ENCODE measurements around the gene CORO7.

Gene CORO7

DNA sequence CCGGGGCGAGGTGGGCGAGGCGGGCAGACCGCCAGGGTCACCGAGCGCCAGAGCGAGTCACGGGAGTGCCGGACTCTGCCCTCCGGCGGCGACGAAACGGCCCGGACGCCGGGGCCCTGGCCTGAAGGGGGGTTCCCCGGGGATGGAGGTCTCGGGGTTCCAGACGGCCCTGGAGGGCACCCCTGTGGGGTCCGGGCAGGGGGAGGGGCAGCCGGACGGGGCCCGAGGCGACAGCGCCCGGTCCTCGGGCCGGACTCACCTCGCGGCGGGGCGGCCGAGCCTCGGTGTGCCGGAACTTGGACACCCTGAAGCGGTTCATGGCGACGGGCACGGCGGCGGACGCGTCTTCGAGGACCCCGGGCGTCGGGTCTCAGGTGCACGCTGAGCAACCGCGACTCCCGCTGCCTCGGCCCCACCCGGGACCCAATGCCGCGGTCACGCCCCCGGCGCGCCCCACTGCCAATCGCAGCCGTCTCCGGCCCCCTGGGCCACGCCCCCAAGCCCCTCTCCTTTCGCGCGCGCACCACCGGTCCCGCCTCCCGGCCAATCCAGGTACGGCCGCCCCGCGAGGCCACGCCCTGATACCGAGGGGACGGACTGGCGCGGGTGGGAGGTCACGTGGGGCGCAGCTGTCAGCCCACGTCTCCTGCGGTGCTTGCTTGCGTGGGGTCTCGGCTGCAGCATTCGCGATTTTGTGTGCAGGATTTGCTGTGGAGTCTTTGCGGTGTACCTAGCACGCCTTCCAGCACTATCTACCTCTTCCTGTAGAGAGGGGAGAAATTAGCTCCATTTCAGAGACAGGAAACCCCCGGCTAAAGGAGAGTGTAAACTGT lies at the start of gene CORO7:
Gene CORO7, minus strand, starts transcription at position 397 of the 833 bp plus-strand sequence. Its CDS starts 78 bp downstream, at position 319.
- peak; percentile 94 for DNase-seq (ENCODE audit: low read depth)
- TF ChIP-seq, protein P1, sequence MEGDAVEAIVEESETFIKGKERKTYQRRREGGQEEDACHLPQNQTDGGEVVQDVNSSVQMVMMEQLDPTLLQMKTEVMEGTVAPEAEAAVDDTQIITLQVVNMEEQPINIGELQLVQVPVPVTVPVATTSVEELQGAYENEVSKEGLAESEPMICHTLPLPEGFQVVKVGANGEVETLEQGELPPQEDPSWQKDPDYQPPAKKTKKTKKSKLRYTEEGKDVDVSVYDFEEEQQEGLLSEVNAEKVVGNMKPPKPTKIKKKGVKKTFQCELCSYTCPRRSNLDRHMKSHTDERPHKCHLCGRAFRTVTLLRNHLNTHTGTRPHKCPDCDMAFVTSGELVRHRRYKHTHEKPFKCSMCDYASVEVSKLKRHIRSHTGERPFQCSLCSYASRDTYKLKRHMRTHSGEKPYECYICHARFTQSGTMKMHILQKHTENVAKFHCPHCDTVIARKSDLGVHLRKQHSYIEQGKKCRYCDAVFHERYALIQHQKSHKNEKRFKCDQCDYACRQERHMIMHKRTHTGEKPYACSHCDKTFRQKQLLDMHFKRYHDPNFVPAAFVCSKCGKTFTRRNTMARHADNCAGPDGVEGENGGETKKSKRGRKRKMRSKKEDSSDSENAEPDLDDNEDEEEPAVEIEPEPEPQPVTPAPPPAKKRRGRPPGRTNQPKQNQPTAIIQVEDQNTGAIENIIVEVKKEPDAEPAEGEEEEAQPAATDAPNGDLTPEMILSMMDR (IDR thresholded peaks at IDR 0.05; ENCODE audit: low read depth, low read length), result no peak
- TF ChIP-seq MYC (IDR thresholded peaks at IDR 0.05; ENCODE audit: low read depth, low read length) (no peak; the same call in none of the 2 replicates), POLR2A (IDR thresholded peaks at IDR 0.05; ENCODE audit: extremely low read depth, insufficient read length) (peak; percentile 69)
- TF ChIP-seq, protein P2, sequence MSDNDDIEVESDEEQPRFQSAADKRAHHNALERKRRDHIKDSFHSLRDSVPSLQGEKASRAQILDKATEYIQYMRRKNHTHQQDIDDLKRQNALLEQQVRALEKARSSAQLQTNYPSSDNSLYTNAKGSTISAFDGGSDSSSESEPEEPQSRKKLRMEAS (IDR thresholded peaks at IDR 0.05; ENCODE audit: low read depth, low read length), result peak; percentile 96
- peak within 1 kb of the TSS; percentile 86 for H3K4me3 ChIP-seq (ENCODE audit: low read depth, low read length)

DNA sequence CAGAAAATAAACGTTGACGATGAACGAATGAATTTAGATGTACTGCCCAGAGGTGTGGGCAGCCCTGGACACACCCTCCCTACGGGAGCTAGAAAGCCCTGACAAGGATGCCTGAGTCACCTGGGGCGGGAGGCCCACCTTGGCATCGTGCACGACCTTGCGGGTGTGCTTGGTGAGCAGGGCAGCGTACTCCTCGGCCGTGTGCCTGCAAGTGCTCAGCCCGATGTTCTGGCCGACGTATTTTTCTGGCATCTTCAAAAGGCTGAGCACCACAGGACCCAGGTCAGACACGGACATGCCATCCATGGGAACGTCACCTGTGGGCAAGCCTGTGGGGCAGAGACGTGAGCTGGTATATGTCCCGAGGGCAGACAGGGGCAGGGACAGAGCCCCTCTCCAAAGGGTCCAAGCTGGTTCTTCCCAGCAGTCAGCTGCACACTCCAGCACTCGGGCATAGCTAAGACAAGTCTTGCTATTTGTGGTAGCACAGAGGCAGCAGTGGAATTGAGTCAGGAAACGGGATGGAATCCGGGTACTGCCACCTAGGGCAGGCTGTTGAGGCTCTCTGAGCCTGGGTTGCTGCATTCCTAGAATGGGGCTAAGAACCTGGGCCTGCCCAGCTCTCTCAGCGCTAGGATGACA lies 47.2 kb upstream of the CORO7 start:
- DNase-seq (ENCODE audit: low read depth), result no peak
- TF ChIP-seq, protein P2 (IDR thresholded peaks at IDR 0.05; ENCODE audit: low read depth, low read length), result no peak
- TF ChIP-seq MYC (IDR thresholded peaks at IDR 0.05; ENCODE audit: low read depth, low read length) (no peak), POLR2A (IDR thresholded peaks at IDR 0.05; ENCODE audit: extremely low read depth, insufficient read length) (no peak)
- TF ChIP-seq, protein P1 (IDR thresholded peaks at IDR 0.05; ENCODE audit: low read depth, low read length), result no peak
- H3K4me3 ChIP-seq (ENCODE audit: low read depth, low read length), result no peak overlapping the region

DNA sequence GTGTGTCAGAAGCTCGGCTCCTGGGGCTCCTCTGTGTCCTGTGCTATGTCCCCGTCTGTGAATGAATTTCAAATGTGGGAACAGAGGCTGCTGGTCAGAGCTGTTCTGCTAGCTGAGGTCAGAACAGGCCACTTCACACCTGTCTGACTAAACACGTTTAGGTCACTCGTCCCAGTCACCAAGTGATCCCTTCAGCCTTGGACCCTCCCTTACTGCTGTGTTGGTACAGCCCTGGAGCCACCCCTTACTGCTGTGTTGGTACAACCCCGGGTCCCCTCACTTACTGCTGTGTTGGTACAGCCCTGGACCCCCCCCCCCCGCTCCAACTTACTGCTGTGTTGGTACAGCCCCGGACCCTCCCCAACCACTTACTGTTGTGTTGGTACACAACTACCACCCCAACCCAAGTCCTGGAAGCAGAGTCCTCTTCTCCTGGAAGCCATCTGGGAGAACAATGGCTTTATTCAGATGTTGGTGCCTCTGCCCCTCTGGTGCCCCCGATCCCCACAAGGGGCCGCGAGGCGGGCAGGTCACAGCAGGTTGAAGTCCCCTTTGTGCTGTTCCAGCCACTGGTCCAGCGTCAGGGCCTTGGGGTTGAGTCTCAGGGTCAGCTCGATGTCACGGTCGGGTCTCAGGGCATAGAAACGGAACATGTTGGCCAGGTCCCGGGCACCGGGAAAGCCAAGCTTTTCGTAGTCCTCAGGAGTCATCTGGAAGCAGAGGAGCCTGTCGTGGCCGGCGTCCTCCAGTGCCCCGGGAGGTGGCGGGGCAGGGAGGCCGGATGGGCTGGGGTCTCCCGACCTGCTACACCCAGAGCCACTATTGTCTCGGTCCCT lies 45.1 kb upstream of the CORO7 start:
- TF ChIP-seq, protein P1 (IDR thresholded peaks at IDR 0.05; ENCODE audit: low read depth, low read length), result no peak
- TF ChIP-seq POLR2A (IDR thresholded peaks at IDR 0.05; ENCODE audit: extremely low read depth, insufficient read length) (no peak), MYC (IDR thresholded peaks at IDR 0.05; ENCODE audit: low read depth, low read length) (no peak)
- TF ChIP-seq, protein P2 (IDR thresholded peaks at IDR 0.05; ENCODE audit: low read depth, low read length), result no peak
- peak; percentile 20 for DNase-seq (ENCODE audit: low read depth)
- H3K4me3 ChIP-seq (ENCODE audit: low read depth, low read length), result no peak overlapping the region

DNA sequence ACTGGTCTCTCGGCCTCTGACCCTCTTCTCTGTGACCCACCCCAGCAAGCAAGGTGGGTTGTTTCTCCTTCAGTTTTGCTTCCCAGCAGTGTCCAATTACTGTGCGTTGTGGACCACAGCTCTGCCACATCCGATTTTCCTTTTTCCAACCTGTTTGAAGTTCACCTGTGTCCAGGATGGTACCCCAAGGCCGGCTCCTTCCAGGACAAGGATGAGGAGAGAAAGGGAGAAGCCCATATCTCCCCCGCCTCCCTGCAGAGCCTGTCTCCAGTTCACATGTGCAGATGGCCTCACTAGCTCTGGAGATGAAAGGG lies 44.5 kb upstream of the CORO7 start:
- DNase-seq (ENCODE audit: low read depth), result no peak
- TF ChIP-seq MYC (IDR thresholded peaks at IDR 0.05; ENCODE audit: low read depth, low read length) (no peak), POLR2A (IDR thresholded peaks at IDR 0.05; ENCODE audit: extremely low read depth, insufficient read length) (no peak)
- TF ChIP-seq, protein P1 (IDR thresholded peaks at IDR 0.05; ENCODE audit: low read depth, low read length), result no peak
- TF ChIP-seq, protein P2 (IDR thresholded peaks at IDR 0.05; ENCODE audit: low read depth, low read length), result no peak
- H3K4me3 ChIP-seq (ENCODE audit: low read depth, low read length), result no peak overlapping the region

DNA sequence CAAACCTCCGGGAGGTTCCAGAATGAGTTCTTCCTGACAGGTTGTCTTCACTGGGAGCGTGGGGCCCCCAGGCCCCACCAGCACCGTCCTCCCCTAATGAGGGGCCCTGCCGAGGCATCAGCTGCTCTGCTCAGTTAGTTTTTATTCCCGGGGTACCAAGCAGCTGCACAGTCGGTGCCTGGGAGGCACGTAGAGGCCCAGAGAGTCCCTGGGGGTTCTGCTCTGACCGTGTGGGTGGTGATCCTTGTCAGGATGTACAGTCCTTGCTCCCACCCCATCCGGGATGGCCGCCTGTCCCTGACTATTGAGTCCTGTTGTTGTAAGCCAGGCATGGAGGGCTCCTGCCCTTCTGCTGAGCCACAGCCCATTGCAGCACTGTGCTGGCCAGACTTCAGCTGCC lies 39.6 kb upstream of the CORO7 start:
- no peak for TF ChIP-seq MYC (IDR thresholded peaks at IDR 0.05; ENCODE audit: low read depth, low read length)
- TF ChIP-seq POLR2A (IDR thresholded peaks at IDR 0.05; ENCODE audit: extremely low read depth, insufficient read length), result no peak
- TF ChIP-seq, protein P1 (IDR thresholded peaks at IDR 0.05; ENCODE audit: low read depth, low read length), result no peak
- TF ChIP-seq, protein P2 (IDR thresholded peaks at IDR 0.05; ENCODE audit: low read depth, low read length), result no peak
- DNase-seq (ENCODE audit: low read depth), result no peak
- no peak overlapping the region for H3K4me3 ChIP-seq (ENCODE audit: low read depth, low read length)

Data from NB4 (cell line).